ENCODE data around the gene STK40.

DNA sequence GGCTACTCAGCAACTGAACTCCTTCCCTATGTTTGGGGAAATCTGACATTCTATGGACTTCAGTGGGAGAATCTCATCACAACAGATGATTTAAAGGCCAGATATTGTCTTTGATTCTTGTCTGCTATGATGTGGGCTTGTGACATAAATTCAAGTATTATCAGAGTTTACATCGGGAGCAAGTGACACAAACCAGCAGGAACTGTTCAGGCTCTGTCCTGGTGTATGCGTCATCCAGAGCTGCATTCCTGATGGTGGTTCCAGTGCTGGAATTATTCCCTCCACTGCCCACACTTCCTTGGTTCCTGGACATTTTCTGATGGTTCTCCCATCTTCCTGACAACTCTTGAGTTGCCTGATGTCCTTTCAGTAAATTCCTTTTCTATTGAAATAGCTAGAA is 22.8 kb upstream of the STK40 start:
- TF ChIP-seq CTCF (IDR thresholded peaks at IDR 0.05) (no peak), POLR2AphosphoS5 (IDR thresholded peaks at IDR 0.05; ENCODE audit: low read depth, low read length) (no peak), SIN3A (IDR thresholded peaks at IDR 0.05; ENCODE audit: borderline replicate concordance, insufficient read depth, low read depth, low read length) (no peak), TCF7L2 (IDR thresholded peaks at IDR 0.05; ENCODE audit: low read depth, low read length) (no peak)
- TF ChIP-seq, protein P1, sequence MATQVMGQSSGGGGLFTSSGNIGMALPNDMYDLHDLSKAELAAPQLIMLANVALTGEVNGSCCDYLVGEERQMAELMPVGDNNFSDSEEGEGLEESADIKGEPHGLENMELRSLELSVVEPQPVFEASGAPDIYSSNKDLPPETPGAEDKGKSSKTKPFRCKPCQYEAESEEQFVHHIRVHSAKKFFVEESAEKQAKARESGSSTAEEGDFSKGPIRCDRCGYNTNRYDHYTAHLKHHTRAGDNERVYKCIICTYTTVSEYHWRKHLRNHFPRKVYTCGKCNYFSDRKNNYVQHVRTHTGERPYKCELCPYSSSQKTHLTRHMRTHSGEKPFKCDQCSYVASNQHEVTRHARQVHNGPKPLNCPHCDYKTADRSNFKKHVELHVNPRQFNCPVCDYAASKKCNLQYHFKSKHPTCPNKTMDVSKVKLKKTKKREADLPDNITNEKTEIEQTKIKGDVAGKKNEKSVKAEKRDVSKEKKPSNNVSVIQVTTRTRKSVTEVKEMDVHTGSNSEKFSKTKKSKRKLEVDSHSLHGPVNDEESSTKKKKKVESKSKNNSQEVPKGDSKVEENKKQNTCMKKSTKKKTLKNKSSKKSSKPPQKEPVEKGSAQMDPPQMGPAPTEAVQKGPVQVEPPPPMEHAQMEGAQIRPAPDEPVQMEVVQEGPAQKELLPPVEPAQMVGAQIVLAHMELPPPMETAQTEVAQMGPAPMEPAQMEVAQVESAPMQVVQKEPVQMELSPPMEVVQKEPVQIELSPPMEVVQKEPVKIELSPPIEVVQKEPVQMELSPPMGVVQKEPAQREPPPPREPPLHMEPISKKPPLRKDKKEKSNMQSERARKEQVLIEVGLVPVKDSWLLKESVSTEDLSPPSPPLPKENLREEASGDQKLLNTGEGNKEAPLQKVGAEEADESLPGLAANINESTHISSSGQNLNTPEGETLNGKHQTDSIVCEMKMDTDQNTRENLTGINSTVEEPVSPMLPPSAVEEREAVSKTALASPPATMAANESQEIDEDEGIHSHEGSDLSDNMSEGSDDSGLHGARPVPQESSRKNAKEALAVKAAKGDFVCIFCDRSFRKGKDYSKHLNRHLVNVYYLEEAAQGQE (IDR thresholded peaks at IDR 0.05; ENCODE audit: insufficient read depth in 1 of 2, low read depth in 2 of 2, low read length in 1 of 2) = no peak

Measured in Panc1 (cell line).